DND-41 (cell line): ENCODE data around the gene NUP210L.

ENCODE experiments used
- CTCF ChIP-seq: IDR thresholded peaks from 2 replicates; pipeline ENCODE4 v1.5.1; 2012; ENCODE audit warnings: borderline replicate concordance, low read length, moderate library complexity, mild to moderate bottlenecking; ENCODE audit not compliant: poor library complexity, severe bottlenecking; ENCODE audit errors: extremely low read depth
- EZH2 ChIP-seq: IDR thresholded peaks from 3 replicates; pipeline ENCODE4 v1.6.1; 2012; ENCODE audit warnings: borderline replicate concordance, low read depth, mild to moderate bottlenecking, moderate library complexity, low read length, inconsistent platforms; ENCODE audit not compliant: severe bottlenecking

GRCh38 chr1:153963850-153964331 lies 191.0 kb downstream of the NUP210L start:
- TF ChIP-seq CTCF, result no peak
- no peak for TF ChIP-seq EZH2
